T-helper 22 cell (primary cell): ENCODE data around the gene HIVEP3.
A peak's percentile ranks its signal among the peaks of the same experiment; 100 is the strongest.

ENCODE experiments used
- DNase-seq: peaks from one replicate; pipeline ENCODE4 v3.0.0-alpha.2; 2020; ENCODE audit warnings: low read depth

HIVEP3 gene

GRCh38 chr1:41665962-41666917 is 252.5 kb downstream of the HIVEP3 start:
- DNase-seq: no peak

GRCh38 chr1:41664861-41665640 is 253.7 kb downstream of the HIVEP3 start:
- DNase-seq: no peak

- no peak for DNase-seq
Observed at GRCh38 chr1:41663671-41664400, 254.9 kb downstream of the HIVEP3 start.

- DNase-seq: no peak
Observed at GRCh38 chr1:41662765-41663437, 255.8 kb downstream of the HIVEP3 start.

- peak; percentile 65 for DNase-seq
Observed at GRCh38 chr1:41662061-41662764, 256.5 kb downstream of the HIVEP3 start.

- DNase-seq: no peak
Observed at GRCh38 chr1:41661428-41662060, 257.2 kb downstream of the HIVEP3 start.

- no peak for DNase-seq
Observed at GRCh38 chr1:41660570-41661427, 257.9 kb downstream of the HIVEP3 start.

- DNase-seq: no peak
Observed at GRCh38 chr1:41659903-41660302, 258.8 kb downstream of the HIVEP3 start.

GRCh38 chr1:41659159-41659495 is 259.6 kb downstream of the HIVEP3 start:
- DNase-seq: no peak

- DNase-seq: no peak
Observed at GRCh38 chr1:41658431-41659158, 260.1 kb downstream of the HIVEP3 start.

GRCh38 chr1:41657679-41658295 is 260.9 kb downstream of the HIVEP3 start:
- DNase-seq: no peak

GRCh38 chr1:41656825-41657500 is 261.8 kb downstream of the HIVEP3 start:
- no peak for DNase-seq

GRCh38 chr1:41656068-41656467 is 262.7 kb downstream of the HIVEP3 start:
- no peak for DNase-seq

- DNase-seq: no peak
Observed at GRCh38 chr1:41655632-41656031, 263.1 kb downstream of the HIVEP3 start.

- DNase-seq: no peak
Observed at GRCh38 chr1:41653574-41653973, 265.1 kb downstream of the HIVEP3 start.

- no peak for DNase-seq
Observed at GRCh38 chr1:41652384-41653265, 266.1 kb downstream of the HIVEP3 start.
